ENCODE measurements around the gene AQP9.

AQP9 gene

GRCh38 chr15:58108117-58108516 is 30.1 kb upstream of the AQP9 start:
- TF ChIP-seq FOXP2 (optimal IDR thresholded peaks at IDR 0.05; ENCODE audit: borderline replicate concordance, extremely low read depth, extremely low read length, insufficient read depth) = no peak
- no peak for TF ChIP-seq POLR2AphosphoS5 (IDR thresholded peaks at IDR 0.05; ENCODE audit: low read depth, low read length)
- no peak for TF ChIP-seq REST (IDR thresholded peaks at IDR 0.05; ENCODE audit: insufficient read depth in 1 of 2, low read depth in 2 of 2, low read length in 2 of 2)
- TF ChIP-seq TAF1 (IDR thresholded peaks at IDR 0.05; ENCODE audit: borderline replicate concordance, insufficient read depth, low read length) = no peak
- TF ChIP-seq SIN3A (IDR thresholded peaks at IDR 0.05; ENCODE audit: borderline replicate concordance, insufficient read depth, low read length) = no peak

GRCh38 chr15:58109419-58109818 is 28.8 kb upstream of the AQP9 start:
- TF ChIP-seq POLR2AphosphoS5 (IDR thresholded peaks at IDR 0.05; ENCODE audit: low read depth, low read length) (no peak), REST (IDR thresholded peaks at IDR 0.05; ENCODE audit: insufficient read depth in 1 of 2, low read depth in 2 of 2, low read length in 2 of 2) (no peak), TAF1 (IDR thresholded peaks at IDR 0.05; ENCODE audit: borderline replicate concordance, insufficient read depth, low read length) (no peak), FOXP2 (optimal IDR thresholded peaks at IDR 0.05; ENCODE audit: borderline replicate concordance, extremely low read depth, extremely low read length, insufficient read depth) (no peak), SIN3A (IDR thresholded peaks at IDR 0.05; ENCODE audit: borderline replicate concordance, insufficient read depth, low read length) (no peak)

- TF ChIP-seq REST (IDR thresholded peaks at IDR 0.05; ENCODE audit: insufficient read depth in 1 of 2, low read depth in 2 of 2, low read length in 2 of 2) (no peak), FOXP2 (optimal IDR thresholded peaks at IDR 0.05; ENCODE audit: borderline replicate concordance, extremely low read depth, extremely low read length, insufficient read depth) (no peak), TAF1 (IDR thresholded peaks at IDR 0.05; ENCODE audit: borderline replicate concordance, insufficient read depth, low read length) (no peak)
Measured at GRCh38 chr15:58110999-58111717, 27.0 kb upstream of the AQP9 start.

- TF ChIP-seq REST (IDR thresholded peaks at IDR 0.05; ENCODE audit: insufficient read depth in 1 of 2, low read depth in 2 of 2, low read length in 2 of 2) = no peak
- no peak for TF ChIP-seq FOXP2 (optimal IDR thresholded peaks at IDR 0.05; ENCODE audit: borderline replicate concordance, extremely low read depth, extremely low read length, insufficient read depth)
- TF ChIP-seq POLR2AphosphoS5 (IDR thresholded peaks at IDR 0.05; ENCODE audit: low read depth, low read length) = no peak
- no peak for TF ChIP-seq TAF1 (IDR thresholded peaks at IDR 0.05; ENCODE audit: borderline replicate concordance, insufficient read depth, low read length)
- TF ChIP-seq SIN3A (IDR thresholded peaks at IDR 0.05; ENCODE audit: borderline replicate concordance, insufficient read depth, low read length) = no peak
Measured at GRCh38 chr15:58111718-58112104, 26.5 kb upstream of the AQP9 start.

All from PFSK-1 (cell line).